22Rv1 (cell line): Measurements from ENCODE around the gene VENTX.
"Not testable (repeated sequence)": the region's sequence is repeated elsewhere in the genome, so short reads cannot be mapped to it uniquely, and the experiment has no call there.

Experiments used
- H3K27ac ChIP-seq: fragments of 450-650 bp; 2 replicates; pipeline ENCODE4 v1.5.1; 2017
- CTCF ChIP-seq: fragments of 450-650 bp; IDR thresholded peaks from 2 replicates; pipeline ENCODE4 v1.5.1; 2017; ENCODE audit warnings: mild to moderate bottlenecking
- ZFX ChIP-seq: fragments of 450-650 bp; IDR thresholded peaks from 2 replicates; pipeline ENCODE4 v1.6.1; 2017; ENCODE audit warnings: antibody characterized with exemption, borderline replicate concordance

Gene VENTX

DNA sequence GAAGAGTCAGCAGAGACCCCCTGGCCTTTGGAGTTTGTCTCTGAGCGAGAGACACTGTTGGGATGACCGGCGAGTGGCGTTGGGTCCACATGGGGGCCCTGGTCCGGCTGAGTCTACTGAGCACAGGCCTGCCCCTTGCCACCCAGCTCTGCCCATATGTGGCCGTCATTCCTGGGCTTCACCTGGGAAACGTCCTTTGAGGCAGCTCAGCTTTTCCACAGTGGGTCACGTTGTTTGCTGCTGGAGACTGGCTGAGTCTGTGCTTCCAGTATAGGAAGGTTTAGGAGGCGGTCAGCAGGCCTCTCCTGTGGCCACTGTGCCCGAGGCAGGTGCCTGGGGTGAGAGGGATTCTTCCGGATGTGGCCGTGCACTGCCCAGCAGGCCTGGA lies 21.9 kb downstream of the VENTX start:
- no peak for TF ChIP-seq CTCF
- no peak for TF ChIP-seq ZFX
- no peak overlapping the region for H3K27ac ChIP-seq

DNA sequence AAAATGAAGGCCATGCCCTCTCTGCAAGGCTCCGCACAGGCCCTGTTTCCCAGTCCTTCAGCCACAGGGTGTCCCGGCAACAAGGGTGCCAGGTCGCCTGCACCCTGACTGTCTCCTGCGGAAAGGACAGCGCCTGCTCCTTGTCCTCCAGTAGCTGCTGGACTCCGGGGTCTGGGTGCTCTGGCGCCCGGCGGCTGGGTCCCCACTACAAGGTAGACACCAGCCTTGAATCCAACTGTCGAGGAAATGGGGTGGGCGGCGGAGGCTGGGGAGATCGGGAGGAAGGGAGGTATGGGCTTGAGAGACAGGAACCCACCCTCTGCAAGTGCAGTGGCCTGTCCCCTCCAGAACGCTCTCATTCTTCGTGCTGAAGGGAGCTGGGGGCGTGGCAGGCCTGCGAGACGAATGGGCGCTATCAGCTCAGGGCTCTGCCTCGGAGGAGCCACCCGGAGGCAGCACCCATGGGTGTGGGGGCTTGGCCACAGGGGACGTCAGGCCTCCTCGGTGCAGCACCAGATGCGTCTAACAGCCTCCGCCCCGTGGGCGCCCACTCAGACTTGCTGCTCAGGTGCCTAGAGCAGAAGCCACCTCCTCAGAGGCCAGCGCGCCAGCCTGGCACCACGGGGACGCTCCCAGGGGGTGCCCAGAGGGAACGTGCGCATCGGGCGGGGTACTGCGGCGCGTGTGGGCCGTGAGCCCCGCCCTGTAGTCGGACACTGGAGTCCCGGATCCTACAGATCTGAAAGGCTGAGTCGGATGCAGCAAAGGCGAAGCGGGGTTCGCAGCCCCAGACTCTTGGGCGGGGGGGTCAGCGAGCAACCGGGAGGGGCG lies 23.5 kb downstream of the VENTX start:
- H3K27ac ChIP-seq, result peak overlapping the region; percentile 75
- TF ChIP-seq CTCF, result no peak
- no peak for TF ChIP-seq ZFX

- H3K27ac ChIP-seq, result peak overlapping the region; percentile 75
- TF ChIP-seq CTCF (no peak), ZFX (no peak)
Observed at GRCh38 chr10:133261726-133262325, 24.2 kb downstream of the VENTX start.

- TF ChIP-seq CTCF (no peak), ZFX (no peak)
- H3K27ac ChIP-seq, result no peak overlapping the region
Observed at GRCh38 chr10:133262696-133263095, 25.0 kb downstream of the VENTX start.

DNA sequence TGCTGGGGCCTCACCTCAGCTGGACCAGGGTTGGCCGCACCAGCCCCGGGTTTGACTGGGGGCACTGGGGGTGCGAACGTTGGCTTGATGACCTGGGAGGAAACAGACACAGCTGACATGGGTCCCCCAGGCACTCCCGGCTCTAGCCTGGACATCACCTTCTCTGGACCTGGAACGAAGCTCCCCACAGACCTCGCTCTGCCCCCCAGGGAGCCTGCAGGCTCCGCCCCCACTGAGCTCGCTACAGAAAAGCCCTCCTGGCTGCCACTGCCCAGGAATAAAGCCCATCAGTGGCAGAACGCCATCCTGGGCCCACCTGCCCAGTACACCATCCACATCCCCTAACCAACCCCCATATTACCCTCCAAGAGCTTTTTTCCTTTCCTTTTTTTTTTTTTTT lies 26.0 kb downstream of the VENTX start:
- TF ChIP-seq ZFX (no peak), CTCF (no peak)
- no peak overlapping the region for H3K27ac ChIP-seq

DNA sequence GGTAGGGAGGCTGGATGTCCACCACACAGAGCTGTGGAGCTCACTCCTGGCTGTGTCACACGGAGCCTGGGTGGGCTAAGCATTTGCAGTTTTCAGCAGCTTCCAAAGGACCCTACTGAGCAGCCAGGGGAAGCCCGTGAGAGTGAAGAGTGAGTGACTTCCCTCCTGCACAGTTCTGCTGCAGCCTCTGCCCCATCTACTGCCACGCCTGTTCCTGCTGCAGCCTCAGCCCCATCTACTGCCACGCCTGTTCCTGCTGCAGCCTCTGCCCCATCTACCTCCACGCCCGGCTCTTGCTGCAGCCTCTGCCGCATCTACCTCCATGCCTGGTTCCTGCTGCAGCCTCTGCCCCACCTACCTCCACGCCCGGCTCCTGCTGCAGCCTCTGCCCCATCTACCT lies 26.8 kb downstream of the VENTX start:
- no peak overlapping the region for H3K27ac ChIP-seq
- TF ChIP-seq ZFX (no peak), CTCF (no peak)

GRCh38 chr10:133265052-133265451 lies 27.4 kb downstream of the VENTX start:
- not testable (repeated sequence) for H3K27ac ChIP-seq
